HG02840 (cell line): ENCODE results near the gene RELB.
A peak's percentile ranks its signal among the peaks of the same experiment; 100 is the strongest.
"Not testable (repeated sequence)": the region's sequence is repeated elsewhere in the genome, so short reads cannot be mapped to it uniquely, and the experiment has no call there.

ENCODE experiments used
- ATAC-seq: cut with Tn5 transposase; IDR thresholded peaks from one replicate; pipeline ENCODE4 v1.9.1; 2021; ENCODE audit warnings: mild to moderate bottlenecking, moderate library complexity, moderate number of reproducible peaks; ENCODE audit not compliant: unreplicated experiment, low FRiP score

The RELB gene

DNA sequence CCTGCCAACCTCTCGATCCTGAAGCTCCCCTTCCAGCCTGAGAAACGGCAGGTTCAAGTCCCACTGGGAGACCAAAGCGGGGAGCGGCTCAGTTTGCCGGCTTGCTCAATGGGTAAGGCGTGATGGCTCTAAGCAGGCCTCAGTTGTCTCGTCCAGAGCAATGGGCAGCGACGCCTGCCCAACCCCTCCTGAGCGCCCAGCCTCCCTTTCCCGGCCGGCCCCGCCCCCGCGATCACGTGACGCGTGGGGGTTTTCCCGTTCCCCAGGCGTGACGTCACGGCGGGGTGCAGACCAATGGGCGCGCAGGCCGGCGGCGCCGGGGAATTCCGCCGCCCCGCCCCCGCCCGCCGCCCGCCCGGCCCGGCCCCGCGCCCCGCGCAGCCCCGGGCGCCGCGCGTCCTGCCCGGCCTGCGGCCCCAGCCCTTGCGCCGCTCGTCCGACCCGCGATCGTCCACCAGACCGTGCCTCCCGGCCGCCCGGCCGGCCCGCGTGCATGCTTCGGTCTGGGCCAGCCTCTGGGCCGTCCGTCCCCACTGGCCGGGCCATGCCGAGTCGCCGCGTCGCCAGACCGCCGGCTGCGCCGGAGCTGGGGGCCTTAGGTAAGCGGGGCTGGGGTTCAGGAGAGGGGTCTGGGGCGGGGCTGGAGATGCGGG is at the start of gene RELB:
Gene RELB (plus strand): TSS at position 378 of the 653 bp plus-strand sequence. CDS start 116 bp downstream, at position 494.
- peak; percentile 53 for ATAC-seq

DNA sequence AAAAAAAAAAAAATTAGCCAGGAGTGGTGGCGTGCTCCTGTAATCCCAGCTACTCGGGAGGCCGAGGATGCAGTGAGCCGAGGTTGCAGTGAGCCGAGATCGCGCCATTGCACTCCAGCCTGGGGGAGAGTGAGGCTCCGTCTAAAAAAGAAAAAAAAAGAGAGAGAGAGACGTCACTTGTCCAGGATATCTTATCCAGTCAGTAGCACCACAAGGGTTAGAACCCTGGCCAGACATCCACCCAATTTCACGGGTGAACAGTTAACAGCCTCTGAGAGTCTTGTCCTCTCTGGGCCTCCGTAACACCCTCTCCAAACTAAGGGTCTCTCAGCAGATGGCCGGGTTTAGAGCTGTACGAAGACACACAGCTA is 47.0 kb upstream of the RELB start:
- no peak for ATAC-seq

DNA sequence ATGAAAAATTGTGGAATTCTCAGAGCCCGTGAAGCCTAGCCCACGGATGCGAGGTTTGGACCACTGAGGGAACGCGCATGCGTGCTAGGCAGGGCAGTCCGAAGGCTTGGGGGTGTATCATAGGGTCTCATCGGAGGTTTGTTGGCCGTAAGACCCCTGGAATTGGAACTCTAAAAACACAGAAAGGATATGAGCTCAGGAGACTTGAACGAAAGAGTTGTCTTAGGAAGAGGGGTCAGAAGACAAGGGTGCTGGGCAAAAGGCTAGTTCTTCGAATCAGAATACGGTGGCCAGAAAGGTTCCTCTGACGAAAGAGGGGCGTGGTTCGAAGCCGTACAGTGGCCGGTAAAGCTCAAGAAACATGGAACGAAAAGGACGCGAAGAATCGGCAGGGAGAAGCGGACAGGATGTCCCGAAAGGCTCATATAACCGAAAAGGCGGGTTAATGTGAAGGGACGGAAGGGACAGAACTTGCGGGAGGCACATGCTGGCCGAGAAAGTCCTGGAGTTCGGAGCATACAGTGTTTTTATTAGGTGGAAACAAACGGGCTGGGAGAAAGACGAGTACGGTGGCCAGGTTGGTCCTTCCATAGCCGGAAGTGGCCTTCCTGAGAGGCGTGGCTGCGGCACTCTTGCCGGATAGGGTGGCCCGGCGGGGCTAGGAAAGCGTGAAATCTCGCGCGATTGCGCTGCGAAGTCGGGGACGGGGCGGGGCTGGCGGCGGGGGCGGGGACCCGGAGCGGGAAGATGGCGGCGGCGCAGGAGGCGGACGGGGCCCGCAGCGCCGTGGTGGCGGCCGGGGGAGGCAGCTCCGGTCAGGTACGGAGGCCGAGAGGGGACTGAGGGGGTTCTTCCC is 46.4 kb upstream of the RELB start, which contains the start of gene CLPTM1:
Gene CLPTM1 (plus strand): TSS at position 732 of the 856 bp plus-strand sequence. CDS start 16 bp downstream, at position 748.
- ATAC-seq = peak; percentile 78

- ATAC-seq = peak; percentile 27
Observed at GRCh38 chr19:44955505-44956439, 45.5 kb upstream of the RELB start.

DNA sequence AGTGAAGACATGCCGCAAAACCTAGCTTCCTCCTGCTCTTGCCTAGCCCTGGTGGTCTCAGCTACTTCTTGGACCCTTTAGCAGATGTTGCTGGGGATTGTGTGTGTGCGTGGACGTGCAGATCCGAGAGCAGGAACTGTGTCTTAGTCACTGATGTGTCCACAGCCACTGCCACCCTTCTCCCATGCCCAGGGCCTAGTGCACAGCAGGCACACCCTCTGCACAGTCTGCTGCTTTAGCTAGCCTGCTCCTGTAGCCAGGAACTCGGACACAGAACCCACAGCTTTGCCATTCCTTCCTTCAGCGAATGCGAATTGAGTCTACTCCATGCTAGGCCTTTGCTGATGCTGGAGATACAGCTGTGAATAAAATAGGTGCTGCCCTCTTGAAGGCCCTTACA is 43.7 kb upstream of the RELB start:
- ATAC-seq = no peak

DNA sequence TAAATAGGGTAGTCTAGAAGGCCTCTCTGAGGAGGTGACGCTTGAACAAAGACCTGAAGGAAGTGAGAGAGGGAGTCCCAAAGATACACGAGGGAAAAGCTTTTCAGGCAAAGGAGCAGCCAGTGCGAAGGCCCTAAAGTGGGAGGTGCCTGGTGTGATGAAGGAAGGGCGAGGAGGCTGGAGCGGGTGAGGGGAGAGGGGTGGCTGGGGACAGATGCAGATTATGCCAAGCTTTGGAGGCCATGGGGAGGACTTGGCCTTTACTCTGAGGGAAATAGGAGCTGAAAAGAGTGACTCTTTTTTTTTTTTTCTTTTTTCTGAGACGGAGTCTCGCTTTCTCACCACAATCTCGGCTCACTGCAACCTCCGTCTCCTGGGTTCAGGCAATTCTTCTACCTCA is 43.2 kb upstream of the RELB start:
- no peak for ATAC-seq

DNA sequence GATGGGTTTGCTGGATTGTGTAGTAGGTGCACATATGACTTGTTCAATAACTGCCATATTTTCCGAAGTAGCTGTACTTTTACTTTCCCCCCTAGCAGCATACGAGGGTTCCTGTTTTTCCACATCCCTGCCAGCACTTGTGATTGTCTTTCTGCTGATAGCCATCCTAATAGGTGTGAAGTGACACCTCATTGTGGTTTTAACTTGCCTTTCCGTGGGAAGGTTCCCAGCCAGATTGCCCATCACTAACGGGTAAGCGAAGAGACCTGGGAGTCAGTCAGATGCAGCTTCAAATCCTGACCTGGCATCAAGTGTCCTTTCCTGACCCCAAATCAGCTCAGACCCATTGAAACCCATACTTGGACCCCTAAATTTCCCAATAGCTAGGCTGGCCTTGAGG is 41.6 kb upstream of the RELB start:
- ATAC-seq = no peak

DNA sequence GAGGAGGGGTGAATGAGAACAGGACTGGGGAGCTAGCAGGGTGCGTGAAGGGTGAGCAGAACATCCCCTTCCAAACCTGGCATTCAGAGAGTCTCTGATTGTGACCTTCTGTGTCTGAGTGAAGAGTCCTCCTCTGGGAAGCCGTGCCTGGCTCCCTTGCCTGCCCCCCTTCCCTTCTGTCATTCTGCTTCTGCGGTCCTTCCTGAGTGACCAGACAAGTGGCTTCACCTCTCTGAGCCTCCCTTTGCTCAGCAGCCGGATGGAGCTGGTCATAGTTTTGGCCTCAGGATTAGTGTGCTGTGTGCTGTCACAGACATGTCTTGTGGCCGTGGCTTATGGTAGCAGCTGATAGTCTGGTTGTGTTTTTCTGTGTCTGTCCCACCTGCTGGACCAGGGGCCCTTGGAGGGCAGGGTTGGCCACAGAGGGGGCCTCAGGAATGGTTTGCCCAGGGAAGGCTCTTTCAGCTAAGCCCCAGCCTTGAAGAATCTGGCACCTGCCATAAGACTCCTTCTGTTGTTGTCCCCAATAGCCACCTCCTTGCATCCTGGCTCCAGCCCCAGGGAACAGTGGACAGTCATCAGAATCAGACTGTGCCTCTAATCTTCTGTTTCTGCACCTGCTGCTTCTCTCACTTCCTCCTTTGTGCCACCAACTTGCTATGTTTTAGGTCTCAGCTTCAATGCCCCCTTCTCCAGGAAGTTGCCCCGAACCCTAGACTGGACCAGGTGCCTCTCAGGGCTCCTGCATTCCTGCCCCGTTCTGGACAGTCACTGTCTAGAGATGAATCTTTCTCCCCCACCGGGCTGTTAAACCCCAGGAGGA is 40.1 kb upstream of the RELB start:
- ATAC-seq = no peak

- no peak for ATAC-seq
Observed at GRCh38 chr19:44961821-44962220, 39.4 kb upstream of the RELB start.

DNA sequence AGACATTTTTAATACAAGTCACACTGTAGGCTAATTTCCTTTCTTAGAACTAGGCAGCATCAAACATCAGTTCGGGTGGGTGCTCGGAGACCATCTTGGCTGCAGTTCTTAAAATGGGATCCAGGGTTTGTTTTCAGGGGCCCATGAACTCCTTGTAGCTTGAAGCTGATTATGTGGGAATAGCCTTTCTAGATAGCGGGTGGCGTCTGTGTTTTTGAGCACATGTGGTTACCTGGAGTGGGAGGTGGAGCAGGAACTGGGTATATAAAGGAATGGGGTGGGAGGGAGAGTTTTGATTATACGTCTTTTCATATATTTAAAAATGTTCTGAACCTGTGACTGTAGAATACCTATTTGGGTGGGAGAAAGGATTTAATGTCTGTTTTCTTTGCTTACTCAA is 33.1 kb upstream of the RELB start:
- no peak for ATAC-seq

GRCh38 chr19:44968670-44969069 is 32.6 kb upstream of the RELB start:
- ATAC-seq = no peak

DNA sequence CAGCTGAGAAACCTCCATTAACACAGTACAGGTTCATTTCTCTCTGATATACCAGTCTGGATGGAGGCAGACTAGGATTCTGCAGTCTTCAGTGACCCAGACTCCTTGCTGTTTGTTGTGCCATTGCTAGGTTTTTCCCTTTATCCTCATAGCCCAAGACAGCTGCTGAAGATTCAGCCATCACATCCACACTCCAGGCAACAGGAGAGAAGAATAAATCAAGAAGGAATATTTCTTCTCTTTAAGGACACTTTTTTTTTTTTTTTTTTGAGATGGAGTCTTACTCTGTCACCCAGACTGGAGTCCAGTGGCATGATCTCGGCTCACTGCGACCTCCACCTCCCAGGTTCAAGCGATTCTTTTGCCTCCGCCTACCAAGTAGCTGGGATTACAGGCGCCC is 31.8 kb upstream of the RELB start:
- ATAC-seq = no peak

GRCh38 chr19:44971451-44971850 is 29.8 kb upstream of the RELB start:
- ATAC-seq = not testable (repeated sequence)

DNA sequence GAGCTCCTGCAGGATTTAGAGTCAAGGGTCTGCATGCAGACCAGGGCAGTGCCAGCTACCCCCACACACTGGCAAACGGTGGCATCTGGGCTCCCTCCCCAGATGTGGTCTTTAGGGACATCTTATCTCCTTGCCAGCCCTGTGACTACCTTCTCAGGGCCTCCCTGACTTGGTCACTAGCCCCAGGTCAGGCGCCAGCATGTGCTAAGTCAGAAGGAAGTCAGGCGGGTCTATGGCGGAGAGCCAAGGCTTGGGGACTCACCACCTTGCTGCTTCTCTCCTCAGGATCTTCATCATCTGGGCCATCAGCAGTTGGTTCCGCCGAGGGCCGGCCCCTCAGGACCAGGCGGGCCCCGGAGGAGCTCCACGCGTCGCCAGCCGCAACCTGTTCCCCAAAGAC is 28.5 kb upstream of the RELB start:
- no peak for ATAC-seq

- ATAC-seq = no peak
Observed at GRCh38 chr19:44973982-44974735, 27.1 kb upstream of the RELB start.

DNA sequence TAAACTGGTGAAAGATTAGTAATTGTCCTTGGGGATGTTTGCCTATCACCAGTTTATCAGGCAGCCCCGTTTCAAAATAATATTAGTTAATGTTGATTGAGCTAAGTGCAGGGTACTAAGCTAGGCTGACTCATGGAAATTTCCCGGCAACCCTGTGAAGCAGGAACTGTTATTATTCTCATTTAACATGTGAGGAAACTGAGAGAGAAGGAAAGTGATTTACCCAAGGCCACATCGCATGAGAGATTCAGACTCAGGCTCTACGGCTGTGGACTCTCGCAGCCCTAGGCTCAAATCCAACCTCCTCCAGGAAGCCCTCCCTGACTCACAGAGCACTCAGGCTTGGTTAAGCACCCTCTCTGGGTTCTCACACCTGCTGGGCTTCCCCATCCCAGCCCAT is 26.4 kb upstream of the RELB start:
- ATAC-seq = no peak

GRCh38 chr19:44975444-44975843 is 25.8 kb upstream of the RELB start:
- ATAC-seq = no peak

- no peak for ATAC-seq
Observed at GRCh38 chr19:44984005-44984404, 17.3 kb upstream of the RELB start.

- no peak for ATAC-seq
Observed at GRCh38 chr19:44985445-44985844, 15.8 kb upstream of the RELB start.
